HCT116 (cell line): ENCODE data around the gene GBGT1. TPM values are rescaled to one million over a fixed set of nuclear protein-coding genes. Genes with fewer than 3 reads are reported as not detected.
A peak's percentile ranks its signal among the peaks of the same experiment; 100 is the strongest.

Experiments
- ATAC-seq: fragments of 200-7000 bp; cut with Tn5 transposase; 2 replicates; pipeline ENCODE4 v1.9.1; 2020; ENCODE audit warnings: mild to moderate bottlenecking, moderate library complexity
- BruUV-seq: library from RNA; stranded (reverse); fragments of 400-500 nt; replicated peaks from 2 replicates; lab custom pipeline; 2021; lab: Mats Ljungman, UMichigan
- CTCF ChIA-PET: fragments of 300-600 bp; sonication (Branson Sonifier 250); formaldehyde crosslinking; loops from one replicate; lab custom pipeline; 2021; ENCODE audit warnings: antibody characterized with exemption; lab: Charles Lee
- POLR2A ChIA-PET: fragments of 300-600, 350-600 bp; sonication (Branson Sonifier 250); formaldehyde crosslinking; loops from one replicate; lab custom pipeline; 2021; ENCODE audit warnings: antibody characterized with exemption; lab: Charles Lee
- RAD21 ChIA-PET, 2 experiments: fragments of 300-600 bp; sonication (Branson Sonifier 250); formaldehyde crosslinking; loops; one replicate each; lab custom pipeline; 2023; ENCODE audit warnings: low total read pairs in 2 of 2; ENCODE audit not compliant: uncharacterized antibody in 2 of 2, unreplicated experiment in 2 of 2, low non-redundant PET in 1 of 2; lab: Charles Lee
- DNase-seq: peaks from one replicate; pipeline ENCODE4 v3.0.0-alpha.2; 2010; ENCODE audit warnings: low read depth, low spot score
- H2AFZ ChIP-seq: fragments of 200-600 bp; shearing (Covaris generic), sonication (generic); 2 replicates; pipeline ENCODE4 v1.6.1; 2017; ENCODE audit warnings: low read depth, mixed run types, mixed read lengths, antibody characterized with exemption, low read length; ENCODE audit not compliant: poor library complexity, severe bottlenecking
- H3K27ac ChIP-seq: 2 replicates; pipeline ENCODE4 v1.5.1; 2012; ENCODE audit warnings: low read depth, low read length
- H3K27me3 ChIP-seq: fragments of 200-600 bp; sonication (generic); 2 replicates; pipeline ENCODE4 v1.6.1; 2016; ENCODE audit warnings: mixed run types, low read length, mixed read lengths; ENCODE audit not compliant: insufficient read depth
- H3K36me3 ChIP-seq, 2 experiments: fragments of 200-500 bp in 1 of 2; fragments of 200-600 bp in 1 of 2; sonication (Bioruptor generic) in 1 of 2; sonication (generic) in 1 of 2; 2 replicates each; pipeline versions ENCODE4 v1.5.1 to v1.6.1; 2014 to 2016; ENCODE audit warnings: low read length in 2 of 2, inconsistent platforms in 1 of 2, mixed read lengths in 1 of 2, mixed run types in 1 of 2; ENCODE audit not compliant: insufficient read depth in 2 of 2, control insufficient read depth in 1 of 2
- H3K4me1 ChIP-seq, 2 experiments: fragments of 200-600 bp in 1 of 2; sonication (generic) in 1 of 2; 2 replicates each; pipeline versions ENCODE4 v1.5.1 to v1.6.1; 2012 to 2017; ENCODE audit warnings: low read length in 2 of 2, inconsistent platforms in 1 of 2, mild to moderate bottlenecking in 1 of 2, mixed read lengths in 1 of 2, mixed run types in 1 of 2, moderate library complexity in 1 of 2; ENCODE audit not compliant: insufficient read depth in 2 of 2, control insufficient read depth in 1 of 2
- H3K4me2 ChIP-seq: fragments of 200-600 bp; sonication (generic); 2 replicates; pipeline ENCODE4 v1.6.1; 2017; ENCODE audit warnings: mixed run types, low read length, mixed read lengths
- H3K4me3 ChIP-seq, 2 experiments: fragments of 200-600 bp in 1 of 2; sonication (generic) in 1 of 2; replicated peaks in 1 of 2; 2 replicates each; pipeline ENCODE4 v1.5.1; 2011 to 2016; ENCODE audit warnings: low read length in 2 of 2, control low read depth in 1 of 2, low read depth in 1 of 2, mild to moderate bottlenecking in 1 of 2, mixed read lengths in 1 of 2, mixed run types in 1 of 2
- H3K79me2 ChIP-seq: fragments of 200-600 bp; sonication (generic); 2 replicates; pipeline ENCODE4 v1.6.1; 2017; ENCODE audit warnings: mild to moderate bottlenecking, mixed run types, low read length, moderate library complexity, mixed read lengths; ENCODE audit not compliant: insufficient read depth
- H3K9ac ChIP-seq: fragments of 200-600 bp; sonication (generic); 2 replicates; pipeline ENCODE4 v1.6.1; 2016; ENCODE audit warnings: low read length, mixed read lengths
- H3K9me2 ChIP-seq: fragments of 200-600 bp; sonication (generic), shearing (Covaris generic); 2 replicates; pipeline ENCODE4 v1.6.1; 2017; ENCODE audit warnings: mixed run types, mild to moderate bottlenecking, moderate library complexity; ENCODE audit not compliant: insufficient read depth
- H3K9me3 ChIP-seq, 2 experiments: fragments of 200-500 bp in 1 of 2; fragments of 200-600 bp in 1 of 2; sonication (Bioruptor generic) in 1 of 2; sonication (generic) in 1 of 2; 2 replicates each; pipeline ENCODE4 v1.6.1; 2014 to 2017; ENCODE audit warnings: low read length in 2 of 2, mixed read lengths in 2 of 2, inconsistent platforms in 1 of 2, low read depth in 1 of 2, mild to moderate bottlenecking in 1 of 2, mixed run types in 1 of 2, moderate library complexity in 1 of 2; ENCODE audit not compliant: control insufficient read depth in 1 of 2, insufficient read depth in 1 of 2
- H4K20me1 ChIP-seq: fragments of 200-600 bp; sonication (generic), shearing (Covaris generic); 2 replicates; pipeline ENCODE4 v1.6.1; 2017; ENCODE audit warnings: mixed run types, mild to moderate bottlenecking, moderate library complexity; ENCODE audit not compliant: insufficient read depth
- CBX3 ChIP-seq: IDR thresholded peaks from 2 replicates; pipeline ENCODE4 v1.6.1; 2012; ENCODE audit warnings: low read depth
- CEBPB ChIP-seq: IDR thresholded peaks from 2 replicates; pipeline ENCODE4 v1.6.1; 2012; ENCODE audit warnings: low read depth
- CTCF ChIP-seq, 3 experiments: fragments of 200-600 bp in 1 of 3; sonication (generic) in 1 of 3; IDR thresholded peaks in 2 of 3; conservative IDR thresholded peaks in 1 of 3; 2 replicates each; pipeline ENCODE4 v1.5.1; 2012 to 2017; ENCODE audit warnings: low read depth in 2 of 3, low read length in 2 of 3, antibody characterized with exemption in 1 of 3, borderline replicate concordance in 1 of 3, control low read depth in 1 of 3, mild to moderate bottlenecking in 1 of 3, mixed read lengths in 1 of 3, mixed run types in 1 of 3, moderate library complexity in 1 of 3; ENCODE audit not compliant: insufficient read depth in 1 of 3
- EGR1 ChIP-seq: IDR thresholded peaks from 2 replicates; pipeline ENCODE4 v1.6.1; 2012; ENCODE audit warnings: low read depth
- ELF1 ChIP-seq: IDR thresholded peaks from 2 replicates; pipeline ENCODE4 v1.6.1; 2012; ENCODE audit warnings: low read depth, borderline replicate concordance
- EZH2 ChIP-seq: fragments of 200-600 bp; sonication (generic); IDR thresholded peaks from 2 replicates; pipeline ENCODE4 v1.6.1; 2017; ENCODE audit warnings: antibody characterized with exemption, mixed run types
- EZH2phosphoT487 ChIP-seq: fragments of 200-600 bp; IDR thresholded peaks from 2 replicates; pipeline ENCODE4 v1.6.1; 2018; ENCODE audit warnings: antibody characterized with exemption, borderline replicate concordance
- FOSL1 ChIP-seq: IDR thresholded peaks from 2 replicates; pipeline ENCODE4 v1.6.1; 2012; ENCODE audit warnings: low read depth
- JUND ChIP-seq: IDR thresholded peaks from 2 replicates; pipeline ENCODE4 v1.6.1; 2012
- MAX ChIP-seq: IDR thresholded peaks from 2 replicates; pipeline ENCODE4 v1.6.1; 2012
- POLR2A ChIP-seq: IDR thresholded peaks from 2 replicates; pipeline ENCODE4 v1.7.0; 2011; ENCODE audit warnings: borderline replicate concordance; ENCODE audit not compliant: insufficient read depth, insufficient read length; ENCODE audit errors: extremely low read depth
- POLR2AphosphoS5 ChIP-seq: IDR thresholded peaks from 2 replicates; pipeline ENCODE4 v1.6.1; 2011; ENCODE audit warnings: mild to moderate bottlenecking, low read depth, low read length, moderate library complexity
- RAD21 ChIP-seq: IDR thresholded peaks from 2 replicates; pipeline ENCODE4 v1.6.1; 2012; ENCODE audit warnings: low read depth, mild to moderate bottlenecking
- REST ChIP-seq: IDR thresholded peaks from 2 replicates; pipeline ENCODE4 v1.6.1; 2012; ENCODE audit warnings: low read depth
- SIN3A ChIP-seq: IDR thresholded peaks from 2 replicates; pipeline ENCODE4 v1.6.1; 2012; ENCODE audit warnings: low read depth
- SRF ChIP-seq: IDR thresholded peaks from 2 replicates; pipeline ENCODE4 v1.6.1; 2012; ENCODE audit warnings: low read depth
- TCF7L2 ChIP-seq: IDR thresholded peaks from 2 replicates; pipeline ENCODE4 v1.7.0; 2011; ENCODE audit warnings: borderline replicate concordance, inconsistent platforms; ENCODE audit not compliant: insufficient read depth, insufficient read length; ENCODE audit errors: extremely low read depth
- YY1 ChIP-seq: IDR thresholded peaks from 2 replicates; pipeline ENCODE4 v1.6.1; 2011; ENCODE audit warnings: low read length, low read depth, moderate library complexity, mild to moderate bottlenecking; ENCODE audit not compliant: insufficient replicate concordance; ENCODE audit errors: extremely low read depth
- ZFX ChIP-seq: fragments of 450-650 bp; IDR thresholded peaks from 2 replicates; pipeline ENCODE4 v1.6.1; 2017
- ZNF274 ChIP-seq: fragments of 200-500 bp; sonication (Bioruptor generic); IDR thresholded peaks from 2 replicates; pipeline ENCODE4 v1.6.1; 2014; ENCODE audit warnings: mild to moderate bottlenecking, low read depth, low read length, inconsistent platforms
- intact Hi-C: fragments of 100-400 bp; cut with micrococcal nuclease; formaldehyde crosslinking; loops from 2 replicates; pipeline ENCODE4 v1.10.0; 2022
- total RNA-seq: library from RNA; stranded (reverse); gene quantifications from one replicate; pipeline ENCODE4 v1.2.1, GENCODE V29; 2021; ENCODE audit not compliant: unreplicated experiment

The GBGT1 gene
- total RNA-seq, 1 experiment from 2014 or later, result 0.34 TPM

GRCh38 chr9:133126697-133127339, 36.9 kb downstream of the GBGT1 start:
- Histone ChIP-seq H4K20me1 (no peaks in the 10 kb centered on the region), H3K4me2 (peak overlapping the region; percentile 45; the same call in 1 of the 2 replicates), H3K79me2 (peaks cover 18% of the 10 kb centered on the region; the same call in 1 of the 2 replicates), H3K9ac (0 out of 2 replicates have a peak overlapping the region, but pooled peaks have one; percentile 1), H3K4me3 (no peak overlapping the region), H2AFZ (no peak overlapping the region), H3K9me2 (no peaks in the 10 kb centered on the region), H3K4me1 (peaks cover 13 to 47% of the 10 kb centered on the region in 2 experiments), H3K9me3 (no peaks in the 10 kb centered on the region), H3K27me3 (no peaks in the 10 kb centered on the region), H3K27ac (no peak overlapping the region), H3K36me3 (no peaks in the 10 kb centered on the region)
- TF ChIP-seq REST (no peak), CEBPB (no peak), POLR2A (no peak), RAD21 (no peak), JUND (no peak), CTCF (IDR thresholded peaks at IDR 0.05 in 2 of 3, conservative IDR thresholded peaks at IDR 0.05 in 1 of 3; ENCODE audit: borderline replicate concordance in 1 of 3, insufficient read depth in 1 of 3, low read depth in 2 of 3, low read length in 2 of 3) (no peak), YY1 (no peak), EZH2phosphoT487 (no peak), EGR1 (no peak), POLR2AphosphoS5 (no peak), CBX3 (no peak), MAX (no peak), ELF1 (no peak), ZNF274 (no peak), TCF7L2 (no peak), EZH2 (no peak), SIN3A (no peak), ZFX (no peak), SRF (no peak), FOSL1 (no peak)
- no peak for DNase-seq
- intact Hi-C loops, result no loop called here
- BruUV-seq, result no TSS peak
- CTCF ChIA-PET, result no interaction called here
- POLR2A ChIA-PET, result interaction anchor here (1.3 kb wide), 1 partner anchor 9 kb away, joined by 3 read pairs; no protein-coding TSS in a partner anchor
- no peak for ATAC-seq
- RAD21 ChIA-PET, result no interaction called here
